SU-DHL-6 (cell line): ENCODE measurements around the gene PRXL2C.

ENCODE experiments used
- CTCF ChIP-seq: fragments of 200-600 bp; sonication (generic); IDR thresholded peaks from one replicate; pipeline ENCODE4 v1.5.1; 2017; ENCODE audit warnings: antibody characterized with exemption, mild to moderate bottlenecking, low read length, moderate library complexity; ENCODE audit not compliant: insufficient read depth, poor library complexity, severe bottlenecking
- EZH2phosphoT487 ChIP-seq: fragments of 200-600 bp; sonication (generic), shearing (Covaris generic); conservative IDR thresholded peaks from 2 replicates; pipeline ENCODE4 v1.6.1; 2018; ENCODE audit warnings: mild to moderate bottlenecking, antibody characterized with exemption, low read length, moderate library complexity, mixed read lengths

- TF ChIP-seq CTCF (no peak), EZH2phosphoT487 (no peak)
Observed at GRCh38 chr9:96621618-96622017, 33.5 kb downstream of the PRXL2C start.
